Measurements from ENCODE around the gene GSTA4.

Gene GSTA4, protein sequence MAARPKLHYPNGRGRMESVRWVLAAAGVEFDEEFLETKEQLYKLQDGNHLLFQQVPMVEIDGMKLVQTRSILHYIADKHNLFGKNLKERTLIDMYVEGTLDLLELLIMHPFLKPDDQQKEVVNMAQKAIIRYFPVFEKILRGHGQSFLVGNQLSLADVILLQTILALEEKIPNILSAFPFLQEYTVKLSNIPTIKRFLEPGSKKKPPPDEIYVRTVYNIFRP

DNA sequence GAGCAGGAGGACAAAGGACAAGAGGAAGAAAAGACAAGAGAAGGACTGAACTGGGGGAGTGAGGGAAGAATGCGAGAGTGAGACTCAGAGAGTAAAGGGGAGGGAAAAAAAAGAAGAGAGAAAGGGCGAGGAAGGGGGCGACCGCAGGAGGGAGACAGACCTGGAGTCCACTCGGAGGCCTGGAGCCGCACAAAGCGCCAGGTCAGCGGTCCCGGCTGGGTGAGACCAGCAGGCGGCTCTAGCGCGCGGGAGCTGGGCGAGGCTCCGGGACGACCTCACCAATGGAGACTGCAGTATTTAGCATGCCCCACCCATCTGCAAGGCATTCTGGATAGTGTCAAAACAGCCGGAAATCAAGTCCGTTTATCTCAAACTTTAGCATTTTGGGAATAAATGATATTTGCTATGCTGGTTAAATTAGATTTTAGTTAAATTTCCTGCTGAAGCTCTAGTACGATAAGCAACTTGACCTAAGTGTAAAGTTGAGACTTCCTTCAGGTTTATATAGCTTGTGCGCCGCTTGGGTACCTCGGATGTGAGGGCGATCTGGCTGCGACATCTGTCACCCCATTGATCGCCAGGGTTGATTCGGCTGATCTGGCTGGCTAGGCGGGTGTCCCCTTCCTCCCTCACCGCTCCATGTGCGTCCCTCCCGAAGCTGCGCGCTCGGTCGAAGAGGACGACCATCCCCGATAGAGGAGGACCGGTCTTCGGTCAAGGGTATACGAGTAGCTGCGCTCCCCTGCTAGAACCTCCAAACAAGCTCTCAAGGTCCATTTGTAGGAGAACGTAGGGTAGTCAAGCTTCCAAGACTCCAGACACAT is at the start of gene GSTA4:
TSS of gene GSTA4 (minus strand) at position 196 of the 824 bp plus-strand sequence. CDS start 1,041 bp downstream, outside the sequence.
- DNase-seq (ENCODE audit: low read depth): peak; percentile 94

DNA sequence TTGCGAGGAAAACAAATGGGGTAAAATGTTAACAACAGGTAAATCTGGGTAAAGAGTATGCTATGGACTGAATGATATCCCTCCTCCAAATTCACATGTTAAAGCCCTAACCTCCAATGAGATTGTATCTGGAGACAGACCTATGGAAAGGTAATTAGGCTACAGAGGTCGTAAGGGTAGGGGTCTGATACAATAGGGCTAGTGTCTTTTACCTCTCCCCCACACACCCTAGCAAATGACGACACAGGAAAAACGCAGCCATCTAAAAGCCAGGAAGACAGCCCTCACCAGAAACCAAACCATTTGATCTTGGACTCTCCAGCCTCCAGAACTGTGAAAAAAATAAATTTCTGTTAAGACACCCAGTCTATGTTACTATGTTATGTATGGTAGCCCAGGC is 49.5 kb upstream of the GSTA4 start:
- DNase-seq (ENCODE audit: low read depth): no peak

DNA sequence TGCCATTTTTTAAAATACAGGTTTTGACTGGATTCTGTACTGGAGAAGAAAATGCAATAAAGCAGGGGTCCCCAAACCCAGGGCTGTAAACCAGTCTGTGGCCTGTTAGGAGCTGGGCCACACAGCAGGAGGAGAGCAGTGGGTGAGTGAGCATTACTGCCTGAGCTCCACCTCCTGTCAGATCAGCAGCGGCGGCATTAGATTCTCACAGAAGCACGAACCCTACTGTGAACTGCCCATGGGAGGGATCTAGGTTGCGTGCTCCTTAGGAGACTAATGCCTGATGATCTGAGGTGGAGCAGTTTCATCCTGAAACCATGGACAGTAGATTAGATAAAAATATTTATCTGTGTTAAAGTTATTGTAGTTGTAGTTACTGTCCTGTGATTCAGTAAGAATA is 49.0 kb upstream of the GSTA4 start:
- DNase-seq (ENCODE audit: low read depth): no peak

DNA sequence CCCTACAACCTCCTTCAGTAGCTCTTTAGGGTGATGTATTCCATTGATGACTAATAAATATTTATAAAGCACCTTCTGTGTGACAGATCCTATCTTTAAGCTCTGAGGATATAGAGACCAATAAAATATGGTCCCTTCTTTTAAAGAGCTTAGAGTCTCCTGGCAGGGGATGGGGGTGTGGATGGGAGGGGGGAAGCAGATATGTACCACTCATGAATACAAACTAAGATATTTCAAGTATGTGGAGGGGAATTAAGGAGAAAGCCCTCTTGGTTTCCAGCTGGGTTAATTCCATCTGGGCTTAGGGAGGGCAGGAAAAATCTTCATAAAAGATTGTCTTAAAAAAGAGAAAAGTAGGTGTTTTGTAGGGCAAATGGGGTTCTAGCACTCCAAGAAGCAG is 48.5 kb upstream of the GSTA4 start:
- DNase-seq (ENCODE audit: low read depth): no peak

DNA sequence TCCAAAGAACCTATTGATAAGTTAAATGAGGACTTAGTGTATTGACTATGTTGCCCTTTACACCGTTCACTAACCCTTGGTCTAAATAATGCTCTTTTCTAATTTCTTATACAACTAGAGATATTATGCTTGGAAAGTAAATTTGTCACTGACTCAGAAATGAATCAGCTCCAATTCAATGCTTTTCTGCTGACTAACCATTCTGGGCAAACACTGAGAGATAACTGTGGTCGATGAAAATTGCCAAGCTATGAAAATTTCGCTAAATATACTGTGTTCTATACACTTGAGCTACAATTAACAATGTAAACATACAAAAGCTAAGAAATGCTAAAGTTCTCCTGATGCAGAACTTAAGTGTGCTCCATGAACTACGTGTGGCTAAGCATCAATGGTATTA is 47.0 kb upstream of the GSTA4 start:
- peak; percentile 83 for DNase-seq (ENCODE audit: low read depth)

DNA sequence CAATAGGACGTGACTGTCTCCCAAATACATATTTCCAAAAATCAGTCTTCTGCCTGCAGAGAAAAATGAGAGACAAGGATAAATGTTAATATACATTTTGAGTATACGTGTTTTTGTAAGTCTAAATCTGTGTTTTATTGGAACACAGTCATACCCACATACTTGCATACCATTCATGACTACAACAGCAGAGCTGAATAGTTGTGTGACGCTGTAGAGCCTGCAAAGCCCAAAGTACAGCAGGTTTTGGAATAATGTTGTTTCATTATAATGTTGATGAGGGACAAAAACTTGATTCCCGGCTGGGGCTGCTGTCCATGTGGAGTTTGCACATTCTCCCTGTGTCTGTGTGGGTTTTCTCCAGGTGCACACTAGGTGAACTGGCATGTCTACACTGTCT is 46.3 kb upstream of the GSTA4 start:
- DNase-seq (ENCODE audit: low read depth): no peak

DNA sequence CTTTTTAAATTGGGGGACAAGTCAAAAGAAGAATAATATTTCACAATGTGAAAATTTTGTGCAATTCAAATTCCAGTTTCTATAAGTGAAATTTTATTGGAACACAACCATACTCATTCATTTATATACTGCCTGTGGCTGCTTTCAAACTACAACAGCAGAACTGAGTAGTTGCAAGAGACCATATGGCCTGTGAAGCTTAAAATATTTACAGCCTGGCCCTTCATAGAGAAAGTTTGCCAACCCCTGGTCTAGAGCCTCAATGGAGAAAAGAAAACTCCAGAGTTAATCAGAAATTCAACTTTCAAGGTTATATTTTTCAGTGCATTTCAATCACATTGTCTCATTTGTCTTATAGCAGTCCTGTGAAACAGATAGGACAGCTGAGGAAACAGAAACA is 43.5 kb upstream of the GSTA4 start:
- DNase-seq (ENCODE audit: low read depth): no peak

DNA sequence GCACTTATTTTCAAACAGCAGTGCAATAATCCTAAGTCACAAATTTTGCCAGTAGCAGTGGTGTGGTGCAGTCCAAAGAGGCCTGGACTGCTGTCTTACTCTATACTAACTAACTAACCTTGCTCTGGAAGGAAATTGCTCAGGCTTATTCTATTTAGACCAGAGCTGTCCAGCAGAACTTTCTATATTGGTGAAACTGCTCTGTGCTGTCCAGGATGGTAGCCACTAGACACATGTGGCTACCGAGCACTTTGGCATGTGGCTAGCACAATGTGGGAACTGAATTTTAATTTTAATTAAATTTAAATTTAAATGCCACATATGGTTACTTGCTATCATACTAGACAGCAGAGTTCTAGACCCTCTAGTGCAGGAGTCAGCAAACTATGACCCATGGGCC is 43.1 kb upstream of the GSTA4 start:
- no peak for DNase-seq (ENCODE audit: low read depth)

DNA sequence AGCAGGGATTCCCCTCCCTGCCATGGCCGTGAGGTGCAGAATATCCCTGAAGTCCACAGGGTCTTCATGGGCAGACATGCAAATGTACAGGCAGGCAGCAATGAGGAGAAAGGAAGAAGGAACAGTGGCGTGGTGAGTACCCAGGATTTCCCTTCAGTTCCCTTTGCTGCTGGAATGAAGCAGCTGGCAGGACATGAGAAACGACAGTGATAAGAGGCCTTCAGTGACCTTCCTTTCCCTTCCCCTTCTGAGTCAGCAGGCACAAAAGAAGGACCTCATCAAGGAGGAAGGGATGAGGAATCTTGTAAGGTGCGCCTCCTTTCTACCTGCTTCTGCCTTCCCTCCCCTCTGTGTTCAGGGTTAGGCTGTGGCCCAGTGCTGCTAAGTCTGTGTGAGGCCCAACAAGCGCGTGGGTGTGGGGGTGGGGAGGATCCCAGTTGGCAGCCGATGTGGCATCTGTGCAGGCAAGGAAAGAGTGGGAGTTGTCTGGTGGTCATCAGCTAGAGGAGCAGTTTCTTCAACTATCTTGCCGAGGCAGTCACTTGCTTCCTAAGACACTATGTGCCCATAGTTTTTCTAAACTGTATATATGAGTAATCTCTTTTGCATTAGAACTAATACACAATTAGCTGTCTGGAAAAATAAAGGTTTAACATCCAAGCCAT is 40.6 kb upstream of the GSTA4 start:
- no peak for DNase-seq (ENCODE audit: low read depth)

DNA sequence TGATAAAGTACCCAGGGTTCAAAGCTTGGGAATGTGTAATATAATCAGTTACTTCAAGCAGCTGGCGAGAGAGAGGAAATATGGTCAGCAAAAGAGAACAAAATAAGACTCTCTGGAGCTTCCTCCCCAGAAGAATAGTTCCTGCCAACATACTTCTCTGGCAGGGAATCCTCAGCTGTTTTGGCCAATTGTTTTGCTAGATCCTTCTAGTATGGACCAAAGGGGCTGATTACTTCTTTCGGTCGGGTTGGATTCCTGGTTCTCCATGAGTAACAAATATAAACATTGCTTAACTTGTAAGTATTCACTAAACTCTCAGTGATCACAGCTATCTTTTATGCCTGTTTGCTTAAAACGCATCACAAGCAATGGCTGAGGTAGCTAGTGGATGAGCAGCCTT is 38.7 kb upstream of the GSTA4 start:
- DNase-seq (ENCODE audit: low read depth): no peak

DNA sequence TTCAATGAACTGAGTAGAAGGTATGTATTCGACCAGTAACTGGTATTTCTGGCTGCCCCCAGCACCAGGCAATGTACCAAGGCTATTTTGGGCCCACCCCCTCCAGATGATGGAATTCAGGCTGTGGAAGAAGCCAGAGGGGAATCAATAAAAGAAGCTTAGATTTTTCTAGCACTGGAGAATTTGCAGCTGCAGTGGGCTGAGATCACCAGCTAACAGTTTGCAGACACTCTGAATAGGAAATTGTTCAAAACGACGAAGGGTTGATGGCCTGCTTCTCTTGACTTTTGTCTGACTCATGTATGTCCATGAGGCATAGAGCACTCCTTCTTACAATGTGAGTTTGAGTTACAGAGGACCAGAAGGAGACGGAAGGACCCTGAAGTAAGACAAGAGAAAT is 37.8 kb upstream of the GSTA4 start:
- no peak for DNase-seq (ENCODE audit: low read depth)

DNA sequence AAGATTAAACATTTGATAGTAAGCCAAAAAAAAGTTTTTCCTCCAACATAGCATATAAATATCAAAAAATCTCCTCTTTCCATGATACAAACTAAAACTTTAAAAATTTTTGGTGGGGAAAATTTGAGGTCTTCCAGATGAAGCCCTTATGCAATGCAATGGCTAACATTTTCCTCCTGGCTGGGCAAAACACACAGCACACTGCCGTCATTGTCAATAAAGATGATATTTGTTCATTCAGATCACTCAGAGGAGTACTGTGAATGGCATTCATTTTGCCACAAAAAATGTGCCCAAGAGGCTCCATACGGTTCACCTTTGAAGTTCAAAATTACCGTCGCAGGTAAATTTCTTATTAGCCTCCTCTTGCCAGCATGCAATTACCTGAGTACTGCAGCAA is 36.2 kb upstream of the GSTA4 start:
- DNase-seq (ENCODE audit: low read depth): no peak

DNA sequence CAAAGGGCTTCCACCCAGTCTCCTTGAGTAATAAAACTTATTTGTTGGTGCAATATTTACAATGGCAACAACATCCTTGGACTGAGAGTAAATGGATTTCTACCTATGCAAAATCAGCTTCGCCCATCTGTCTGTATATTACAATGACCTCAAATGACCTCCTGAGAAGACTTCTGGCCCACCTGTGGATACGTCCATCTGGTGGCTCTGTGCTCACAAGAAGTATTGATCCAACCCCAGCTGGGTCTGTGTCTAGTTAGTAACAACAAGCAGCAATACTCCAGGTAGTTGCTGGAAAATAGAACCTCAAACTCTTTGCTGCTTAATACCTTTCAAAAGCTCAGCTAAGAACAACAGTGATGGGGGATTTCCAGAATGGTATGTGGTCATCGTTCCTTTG is 34.7 kb upstream of the GSTA4 start:
- no peak for DNase-seq (ENCODE audit: low read depth)

DNA sequence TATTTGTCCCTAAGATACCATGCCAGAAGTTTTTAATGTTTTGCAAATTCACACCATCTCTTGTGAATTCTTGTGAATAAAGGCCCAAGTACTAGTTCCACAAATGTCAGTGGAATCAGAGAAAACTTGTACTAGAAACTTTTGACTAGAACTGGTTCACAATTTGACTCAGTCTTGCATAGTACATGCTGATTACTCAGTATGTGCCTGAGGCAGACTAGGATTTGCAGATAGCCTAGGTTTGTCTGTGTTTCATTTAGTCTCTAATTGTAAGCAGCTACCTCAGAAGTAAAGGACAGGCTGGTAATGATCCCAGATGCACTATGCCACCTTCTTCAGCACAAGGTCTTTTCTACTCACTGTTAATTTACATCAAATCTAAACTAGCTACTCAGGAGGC is 34.2 kb upstream of the GSTA4 start:
- no peak for DNase-seq (ENCODE audit: low read depth)

DNA sequence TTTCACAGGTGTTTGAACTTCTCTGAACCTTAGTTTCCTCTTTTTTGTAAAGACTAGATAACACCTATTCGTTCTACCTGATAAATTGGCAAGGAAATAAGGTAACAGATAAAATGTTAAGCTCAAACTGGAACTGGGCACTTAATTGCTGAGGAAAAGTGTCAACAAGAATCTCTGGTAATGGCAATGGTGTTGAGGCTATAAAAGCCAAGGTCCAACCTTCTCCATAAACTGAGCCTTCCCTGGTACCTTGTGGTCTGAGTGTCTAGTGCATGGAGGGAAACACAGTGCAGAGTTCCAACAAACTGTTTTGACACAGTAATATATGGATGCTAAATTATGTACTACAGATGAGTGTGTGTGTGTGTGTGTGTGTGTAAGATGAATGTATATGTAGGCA is 33.4 kb upstream of the GSTA4 start:
- DNase-seq (ENCODE audit: low read depth): no peak

DNA sequence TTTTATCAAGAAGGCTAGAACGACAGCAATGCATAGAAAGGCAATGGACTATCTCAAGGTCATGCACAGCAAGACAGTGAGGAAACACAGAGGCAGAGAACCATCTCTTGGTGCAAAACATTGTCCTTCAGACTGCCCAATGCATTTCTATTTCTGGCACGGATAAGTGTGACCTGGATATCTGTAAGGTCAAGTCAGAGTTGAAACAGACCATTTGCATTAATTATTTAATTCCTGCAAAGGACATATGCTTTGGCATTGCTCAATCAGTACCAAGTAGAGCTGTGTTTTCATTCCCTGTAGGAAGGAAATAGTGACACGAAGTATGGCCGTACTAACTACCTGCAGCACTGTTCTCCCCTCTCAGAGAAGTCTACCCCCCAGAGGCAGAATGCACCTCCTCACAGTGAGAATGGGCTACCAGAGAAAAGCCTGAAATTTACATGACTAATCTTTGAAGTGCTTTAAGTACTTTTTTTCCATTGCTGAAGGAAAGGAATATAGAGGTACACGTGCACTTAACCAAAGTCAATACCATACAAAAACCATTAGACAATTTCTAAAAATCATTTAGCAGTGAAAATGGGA is 32.1 kb upstream of the GSTA4 start:
- no peak for DNase-seq (ENCODE audit: low read depth)

DNA sequence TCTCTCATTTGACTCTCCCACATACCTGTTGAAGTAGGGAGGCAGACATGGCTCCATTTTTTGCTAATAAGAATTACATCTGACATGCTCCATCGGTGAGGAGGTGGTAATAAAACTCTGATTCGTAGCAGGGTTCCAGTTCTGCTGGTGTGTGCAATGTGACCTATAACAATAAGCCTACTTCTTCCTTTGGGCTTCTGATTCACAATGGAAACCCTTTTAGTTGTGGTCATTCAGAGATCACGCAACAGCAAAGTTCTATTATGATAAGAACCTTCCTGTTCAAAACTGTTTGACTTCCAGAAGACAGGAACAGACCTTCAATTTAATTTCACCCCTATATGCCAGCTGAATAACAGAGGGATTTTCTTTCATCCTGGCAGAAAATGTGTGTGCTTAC is 31.4 kb upstream of the GSTA4 start:
- DNase-seq (ENCODE audit: low read depth): no peak

DNA sequence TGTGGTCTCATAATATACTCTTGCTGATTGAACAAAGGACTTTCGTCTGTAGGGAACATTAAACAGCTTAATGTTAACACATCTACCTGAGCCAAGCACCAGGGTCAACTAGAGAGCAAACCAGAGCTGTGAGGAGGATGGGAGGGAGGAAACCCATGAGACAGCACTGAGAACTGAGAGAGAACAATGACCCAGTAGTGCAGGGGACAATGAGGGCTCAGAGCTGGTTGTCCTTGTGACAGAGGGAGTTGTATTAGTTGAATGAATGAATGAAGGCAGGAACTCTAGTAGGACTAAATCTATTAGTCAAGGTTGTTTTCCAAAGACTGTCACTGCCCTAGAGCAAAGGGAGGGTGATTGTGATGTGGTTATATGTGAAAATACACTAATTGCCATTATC is 28.2 kb upstream of the GSTA4 start:
- DNase-seq (ENCODE audit: low read depth): no peak

DNA sequence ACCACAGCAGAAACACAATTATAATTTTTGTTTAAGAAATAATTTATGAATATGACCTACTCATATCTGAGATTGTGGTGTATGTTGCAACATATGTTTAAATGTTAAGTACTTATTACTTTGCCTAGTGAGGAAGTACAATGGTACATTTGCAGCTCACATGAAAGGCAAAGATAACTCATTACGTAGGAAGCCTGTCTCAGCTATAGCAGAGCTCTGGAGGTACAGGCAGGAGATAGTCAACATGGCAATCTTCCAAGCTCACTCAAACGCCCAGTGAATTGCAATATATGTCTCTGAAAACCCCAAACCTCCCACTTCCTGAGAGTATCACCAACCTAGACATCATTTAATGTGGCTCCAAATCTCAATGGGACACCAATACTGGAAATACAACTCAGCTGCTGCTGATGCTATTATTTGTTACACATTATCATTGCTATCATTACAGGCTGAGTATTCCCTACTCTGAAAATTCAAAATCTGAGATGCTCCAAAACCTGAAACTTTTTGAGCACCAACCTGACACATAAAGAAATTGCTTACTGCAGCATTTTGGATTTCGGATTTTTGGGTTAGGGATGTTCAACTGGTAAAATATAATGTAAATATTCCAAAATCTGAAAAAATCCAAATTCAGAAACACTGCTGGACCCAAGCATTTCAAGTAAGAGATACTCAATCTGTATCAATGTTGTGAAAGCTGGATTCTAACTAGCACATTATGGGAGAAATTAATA is 25.1 kb upstream of the GSTA4 start:
- DNase-seq (ENCODE audit: low read depth): no peak

DNA sequence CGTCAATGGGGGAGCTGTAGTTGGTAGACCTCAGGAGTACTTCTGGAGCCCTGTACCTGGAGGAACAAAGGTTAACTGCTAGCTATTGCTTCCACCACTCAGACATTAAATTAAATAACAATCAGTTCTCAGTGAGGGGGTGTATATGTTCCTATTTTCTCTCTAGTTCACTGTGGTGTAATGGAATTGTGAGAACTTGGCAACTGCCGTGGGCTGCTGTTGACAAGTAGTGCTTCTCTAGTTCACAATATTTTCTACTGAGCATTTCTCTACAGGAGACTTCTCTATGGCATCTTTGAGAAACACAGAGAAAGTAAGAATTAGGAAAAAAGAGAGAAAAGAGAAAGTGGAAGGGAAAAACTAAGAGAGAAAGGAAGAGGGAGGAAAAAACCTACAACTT is 23.4 kb upstream of the GSTA4 start:
- DNase-seq (ENCODE audit: low read depth): no peak

DNA sequence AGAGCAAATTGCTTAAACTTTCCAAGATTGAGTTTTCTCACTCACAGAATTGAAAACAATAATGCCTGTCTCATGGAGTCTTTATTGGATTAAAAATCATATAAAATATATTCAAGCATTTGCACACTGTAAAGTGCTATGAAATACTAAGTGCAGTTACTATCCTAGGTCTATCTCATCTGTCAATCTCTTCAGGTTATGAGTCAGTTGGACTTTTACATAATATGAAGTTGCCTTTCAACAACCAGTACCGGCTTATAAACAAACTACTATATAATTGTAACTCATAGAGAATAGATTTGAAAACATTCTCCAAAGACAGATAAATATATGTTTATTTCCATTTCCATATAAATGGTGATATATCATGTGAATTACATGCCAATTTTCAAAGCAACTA is 20.4 kb upstream of the GSTA4 start:
- DNase-seq (ENCODE audit: low read depth): no peak

DNA sequence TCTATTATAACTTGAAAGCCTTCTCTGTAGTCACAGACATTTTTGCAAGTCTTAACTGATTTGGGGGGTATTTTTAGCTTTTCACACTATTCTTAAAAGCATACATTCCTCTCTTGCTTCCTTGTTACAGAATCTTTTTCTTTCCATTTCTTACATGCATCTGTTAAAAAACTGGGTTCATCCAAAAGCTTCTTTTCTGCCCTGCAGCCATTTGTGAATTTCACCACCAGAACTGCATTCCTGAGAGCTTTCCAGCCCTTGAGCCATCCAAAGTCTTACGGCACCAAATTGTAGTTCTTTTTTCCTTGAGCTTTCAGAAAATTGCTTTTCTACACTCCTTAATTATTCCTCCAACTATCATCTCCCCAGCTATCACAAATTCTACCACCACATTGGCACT is 19.7 kb upstream of the GSTA4 start:
- DNase-seq (ENCODE audit: low read depth): no peak
